Esophagus muscularis mucosa (tissue), 4 donors: Measurements from ENCODE around the gene B4GALNT1.

Experiments used
- EP300 ChIP-seq: sonication (generic); formaldehyde crosslinking; IDR thresholded peaks from one replicate; pipeline ENCODE4 v1.6.1; 2017; ENCODE audit warnings: antibody characterized with exemption
- POLR2A ChIP-seq: fragments of 450-650 bp; IDR thresholded peaks from one replicate; pipeline ENCODE4 v1.6.1; 2017; ENCODE audit warnings: antibody characterized with exemption, moderate library complexity, mild to moderate bottlenecking, low read depth
- POLR2AphosphoS5 ChIP-seq, 2 donors: sonication (generic); formaldehyde crosslinking; IDR thresholded peaks; one replicate each; pipeline ENCODE4 v1.6.1; 2017; ENCODE audit warnings: antibody characterized with exemption in 2 of 2
- TF ChIP-seq, protein P1 (sequence below), 3 experiments: fragments of 200-600 bp in 2 of 3; fragments of 450-650 bp in 1 of 3; sonication (generic) in 2 of 3; IDR thresholded peaks; one replicate each; pipeline ENCODE4 v1.5.1; 2017 to 2019; ENCODE audit warnings: antibody characterized with exemption in 3 of 3, mild to moderate bottlenecking in 2 of 3, moderate library complexity in 1 of 3

DNA sequence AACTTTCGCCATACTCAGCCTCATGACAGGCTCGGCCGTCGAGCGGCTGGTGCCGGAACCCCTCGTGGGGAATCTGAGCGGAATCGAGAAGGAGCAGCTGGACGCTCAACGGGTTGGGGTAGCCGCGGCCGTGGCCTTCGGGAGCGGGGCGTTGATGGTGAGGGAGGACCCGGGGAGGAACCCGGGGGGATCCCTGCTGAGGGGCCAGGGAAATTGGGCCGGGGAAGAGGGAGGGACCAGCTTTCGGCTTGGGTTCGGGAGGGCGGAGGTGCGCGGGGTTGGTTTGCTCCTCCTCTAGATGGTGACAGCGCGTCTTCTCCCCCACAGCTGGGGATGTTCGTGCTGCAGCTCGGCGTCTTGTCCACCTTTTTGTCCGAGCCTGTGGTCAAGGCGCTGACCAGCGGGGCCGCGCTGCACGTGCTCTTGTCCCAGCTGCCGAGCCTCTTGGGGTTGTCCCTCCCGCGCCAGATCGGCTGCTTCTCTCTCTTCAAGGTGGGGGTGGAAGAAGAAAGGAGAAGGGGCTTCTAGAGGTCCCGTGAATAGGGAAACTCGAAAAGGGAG is 12.0 kb downstream of the B4GALNT1 start:
- TF ChIP-seq, protein P1, sequence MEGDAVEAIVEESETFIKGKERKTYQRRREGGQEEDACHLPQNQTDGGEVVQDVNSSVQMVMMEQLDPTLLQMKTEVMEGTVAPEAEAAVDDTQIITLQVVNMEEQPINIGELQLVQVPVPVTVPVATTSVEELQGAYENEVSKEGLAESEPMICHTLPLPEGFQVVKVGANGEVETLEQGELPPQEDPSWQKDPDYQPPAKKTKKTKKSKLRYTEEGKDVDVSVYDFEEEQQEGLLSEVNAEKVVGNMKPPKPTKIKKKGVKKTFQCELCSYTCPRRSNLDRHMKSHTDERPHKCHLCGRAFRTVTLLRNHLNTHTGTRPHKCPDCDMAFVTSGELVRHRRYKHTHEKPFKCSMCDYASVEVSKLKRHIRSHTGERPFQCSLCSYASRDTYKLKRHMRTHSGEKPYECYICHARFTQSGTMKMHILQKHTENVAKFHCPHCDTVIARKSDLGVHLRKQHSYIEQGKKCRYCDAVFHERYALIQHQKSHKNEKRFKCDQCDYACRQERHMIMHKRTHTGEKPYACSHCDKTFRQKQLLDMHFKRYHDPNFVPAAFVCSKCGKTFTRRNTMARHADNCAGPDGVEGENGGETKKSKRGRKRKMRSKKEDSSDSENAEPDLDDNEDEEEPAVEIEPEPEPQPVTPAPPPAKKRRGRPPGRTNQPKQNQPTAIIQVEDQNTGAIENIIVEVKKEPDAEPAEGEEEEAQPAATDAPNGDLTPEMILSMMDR (IDR thresholded peaks at IDR 0.05), result no peak
- TF ChIP-seq POLR2A, result no peak
- TF ChIP-seq EP300, result no peak
- TF ChIP-seq POLR2AphosphoS5 (IDR thresholded peaks at IDR 0.05), result no peak
